Loucy (cell line): ENCODE measurements around the gene SCN2A.

ENCODE experiments used
- CTCF ChIP-seq: fragments of 200-600 bp; sonication (generic); conservative IDR thresholded peaks from 2 replicates; pipeline ENCODE4 v1.5.1; 2014; ENCODE audit warnings: mild to moderate bottlenecking, antibody characterized with exemption, low read length
- EZH2phosphoT487 ChIP-seq: fragments of 200-600 bp; IDR thresholded peaks from 2 replicates; pipeline ENCODE4 v1.6.1; 2018; ENCODE audit warnings: antibody characterized with exemption, mild to moderate bottlenecking, moderate library complexity, borderline replicate concordance

GRCh38 chr2:165414187-165414586 lies 175.0 kb downstream of the SCN2A start:
- no peak for TF ChIP-seq CTCF
- TF ChIP-seq EZH2phosphoT487: no peak
